HG02840 (cell line): ENCODE results near the gene GTF3C5.
"Not testable (repeated sequence)": the region's sequence is repeated elsewhere in the genome, so short reads cannot be mapped to it uniquely, and the experiment has no call there.

ENCODE experiments used
- ATAC-seq: cut with Tn5 transposase; IDR thresholded peaks from one replicate; pipeline ENCODE4 v1.9.1; 2021; ENCODE audit warnings: mild to moderate bottlenecking, moderate library complexity, moderate number of reproducible peaks; ENCODE audit not compliant: unreplicated experiment, low FRiP score

GTF3C5 gene

DNA sequence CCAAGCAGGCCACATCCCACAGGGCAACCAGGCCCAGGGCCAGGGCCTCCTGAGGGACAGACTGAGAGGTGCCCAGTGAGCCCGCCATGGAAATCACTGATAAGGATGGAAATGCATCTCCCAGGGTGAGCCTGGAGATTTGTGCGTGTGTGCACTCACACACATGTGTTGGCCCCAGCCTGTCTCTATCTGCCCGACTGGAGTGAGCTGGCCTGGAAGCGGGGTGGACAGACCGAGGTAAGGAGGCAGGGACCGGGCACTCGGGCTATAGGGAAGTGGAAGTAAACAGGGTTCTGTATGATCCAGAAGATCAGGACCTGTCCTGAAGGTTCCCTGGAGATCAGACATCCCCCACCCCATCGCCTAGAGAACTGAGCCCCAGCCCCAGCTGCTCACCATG, 34.9 kb upstream of the GTF3C5 start:
- ATAC-seq: no peak

GRCh38 chr9:132996526-132996925, 34.3 kb upstream of the GTF3C5 start:
- ATAC-seq: no peak

GRCh38 chr9:132997591-132997990, 33.2 kb upstream of the GTF3C5 start:
- no peak for ATAC-seq

DNA sequence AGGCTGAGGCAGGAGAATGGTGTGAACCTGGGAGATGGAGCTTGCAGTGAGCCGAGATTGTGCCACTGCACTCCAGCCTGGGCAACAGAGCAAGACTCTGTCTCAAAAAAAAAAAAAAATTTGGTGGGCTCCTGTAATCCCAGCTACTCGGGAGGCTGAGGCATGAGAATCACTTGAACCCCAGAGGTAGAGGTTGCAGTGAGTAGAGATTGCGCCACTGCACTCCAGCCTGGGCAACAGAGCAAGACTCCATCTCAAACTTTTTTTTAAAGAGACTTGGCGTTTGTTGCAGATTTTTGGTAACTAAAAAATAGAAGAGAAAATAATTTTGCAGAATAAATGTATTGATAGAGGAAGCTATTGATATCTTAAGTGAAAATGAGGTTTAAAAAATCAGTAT, 32.6 kb upstream of the GTF3C5 start:
- not testable (repeated sequence) for ATAC-seq

GRCh38 chr9:132998831-132999635, 31.8 kb upstream of the GTF3C5 start:
- no peak for ATAC-seq

DNA sequence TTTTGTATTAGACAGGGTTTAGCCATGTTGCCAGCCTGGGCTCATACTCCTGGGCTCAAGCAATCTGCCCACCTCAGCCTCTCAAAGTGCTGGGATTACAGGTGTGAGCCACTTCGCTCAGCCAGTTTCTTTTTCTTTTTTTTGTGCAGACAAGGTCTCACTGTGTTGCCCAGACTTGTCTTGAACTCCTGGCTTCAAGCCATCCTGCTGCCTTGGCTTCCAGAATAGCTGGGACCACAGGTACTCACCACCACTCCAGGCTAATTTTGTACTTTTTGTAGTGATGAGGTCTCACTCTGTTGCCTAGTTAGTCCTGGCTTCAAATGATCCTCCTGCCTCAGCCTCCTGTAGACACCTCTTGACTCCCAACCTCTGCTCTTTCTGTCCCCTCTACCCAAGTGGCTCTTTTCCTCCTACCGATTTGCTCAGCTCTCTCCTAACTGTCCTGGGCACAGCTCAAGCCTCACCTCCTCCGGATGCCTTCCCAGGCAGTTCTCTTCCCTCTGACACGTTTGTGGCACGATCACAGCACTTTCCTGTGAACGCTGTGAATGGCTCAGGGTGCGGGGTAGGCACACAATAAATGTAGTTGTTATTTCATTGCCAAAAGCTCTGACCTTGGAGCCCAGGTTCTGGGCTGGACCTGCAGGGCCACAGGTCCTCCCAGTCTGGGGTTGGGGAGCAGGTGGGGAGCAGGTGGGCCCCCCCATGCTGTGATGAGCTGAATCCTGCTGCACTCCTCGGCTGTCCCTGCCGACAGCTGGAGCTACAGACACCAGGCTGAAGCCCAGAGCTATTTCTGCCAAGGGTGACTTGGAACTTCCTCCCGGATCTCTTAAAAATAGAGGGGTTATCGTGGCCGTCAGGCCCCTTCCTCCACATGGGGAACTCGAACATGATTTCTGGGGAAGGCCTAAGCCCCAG, 28.4 kb upstream of the GTF3C5 start:
- no peak for ATAC-seq

DNA sequence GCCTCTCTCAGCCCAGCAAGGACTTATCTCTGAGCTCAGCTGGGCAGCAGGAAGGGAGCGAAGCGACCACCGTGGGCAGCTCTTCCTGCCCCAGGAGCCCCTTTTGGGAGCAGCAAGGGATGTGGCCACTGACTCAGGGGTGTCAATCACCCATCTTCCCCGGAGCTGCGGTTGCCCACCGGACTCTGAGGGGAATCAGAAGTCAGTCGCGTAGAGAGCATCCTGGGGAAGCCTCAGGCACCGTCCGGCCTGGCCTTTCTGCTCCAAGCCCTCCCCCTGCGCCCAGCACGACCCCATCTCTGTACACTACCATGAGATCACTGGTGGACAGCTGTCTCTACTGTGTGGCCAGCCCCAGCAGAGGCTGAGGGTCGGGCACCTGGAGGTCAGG, 27.7 kb upstream of the GTF3C5 start:
- ATAC-seq: no peak

GRCh38 chr9:133003671-133004090, 27.1 kb upstream of the GTF3C5 start:
- no peak for ATAC-seq

DNA sequence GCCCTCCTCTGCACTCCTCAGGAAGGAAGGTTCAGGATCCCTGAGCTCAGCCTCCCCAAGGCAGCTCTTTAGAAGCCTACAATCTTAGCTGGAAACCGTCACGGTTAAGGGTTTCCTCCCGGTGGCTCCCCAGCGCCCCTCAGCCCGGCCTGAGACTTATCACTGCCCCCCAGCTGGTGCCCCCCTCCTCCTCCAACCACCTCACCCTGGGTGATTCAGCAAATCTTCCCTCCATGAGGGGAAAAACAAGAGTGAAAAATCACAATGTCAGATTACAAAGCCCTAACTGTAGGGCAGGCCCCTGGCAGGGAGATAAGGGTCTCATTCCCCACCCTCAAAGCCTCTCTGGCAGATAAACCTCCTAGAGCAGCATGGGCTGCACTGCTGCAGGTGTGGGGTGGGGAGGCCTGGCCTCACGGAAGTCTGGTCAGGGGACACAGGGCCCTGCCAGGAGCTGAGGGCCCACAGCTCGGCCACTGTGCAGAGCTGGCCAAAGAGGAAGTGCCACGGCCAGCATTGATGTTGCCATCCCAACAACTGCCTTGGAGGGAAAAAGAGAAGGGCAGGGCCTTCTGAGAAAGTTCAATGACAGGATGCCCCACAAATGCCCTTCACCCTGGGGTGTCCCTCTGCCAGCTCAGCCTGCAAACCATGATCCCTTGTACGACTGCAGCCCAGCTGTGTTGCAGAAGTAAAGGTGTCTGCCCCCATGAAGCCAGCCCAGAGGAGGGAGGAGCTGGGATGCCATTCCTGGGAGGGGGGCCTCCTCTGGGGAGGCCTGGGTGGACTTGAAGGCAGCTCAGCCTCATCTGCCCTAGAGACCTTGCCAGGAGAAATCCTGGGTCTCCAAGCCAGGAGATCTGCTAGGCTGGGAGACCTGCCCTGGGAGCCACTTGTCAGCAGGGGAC, 26.5 kb upstream of the GTF3C5 start:
- ATAC-seq: no peak

GRCh38 chr9:133004999-133005760, 25.6 kb upstream of the GTF3C5 start:
- ATAC-seq: no peak

DNA sequence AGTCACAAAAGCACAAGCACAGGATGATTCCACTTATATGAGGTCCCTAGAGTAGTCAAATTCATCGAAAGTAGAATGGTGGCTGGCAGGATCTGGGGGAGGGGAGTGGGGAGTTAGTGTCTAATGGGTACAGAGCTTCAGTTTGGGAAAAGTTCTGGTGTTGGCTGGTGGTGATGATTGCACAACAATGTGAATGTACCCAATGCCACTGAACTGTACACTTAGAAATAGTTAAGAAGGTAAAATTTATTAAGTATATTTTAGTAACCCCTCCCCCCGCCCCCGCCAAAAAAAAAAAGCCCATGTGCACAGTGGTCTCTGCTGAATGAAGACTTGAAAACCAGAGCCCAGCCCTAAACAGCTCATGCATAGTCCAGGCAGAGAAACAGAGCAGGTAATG, 24.8 kb upstream of the GTF3C5 start:
- no peak for ATAC-seq

GRCh38 chr9:133006731-133007352, 24.0 kb upstream of the GTF3C5 start:
- ATAC-seq: no peak

DNA sequence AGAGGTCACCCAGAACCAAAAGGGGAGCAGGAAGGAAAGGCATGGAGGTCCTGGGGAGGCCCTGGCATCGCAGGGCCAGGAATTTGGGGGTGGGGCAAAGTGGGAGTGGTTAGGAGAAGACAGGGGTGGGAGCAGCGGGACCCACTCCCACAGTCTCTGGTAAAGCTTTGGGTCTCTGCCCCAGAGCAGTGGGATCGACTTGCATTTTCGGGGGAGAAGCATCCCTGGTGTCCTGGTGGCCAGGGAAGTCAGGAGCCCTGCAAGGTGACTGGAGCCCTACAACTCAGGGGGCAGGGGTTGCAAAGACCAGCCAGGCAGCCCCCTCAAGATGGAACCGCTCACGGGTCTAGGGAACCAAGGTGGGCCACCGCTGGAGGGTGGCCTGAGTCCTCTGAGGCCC, 22.4 kb upstream of the GTF3C5 start:
- no peak for ATAC-seq

DNA sequence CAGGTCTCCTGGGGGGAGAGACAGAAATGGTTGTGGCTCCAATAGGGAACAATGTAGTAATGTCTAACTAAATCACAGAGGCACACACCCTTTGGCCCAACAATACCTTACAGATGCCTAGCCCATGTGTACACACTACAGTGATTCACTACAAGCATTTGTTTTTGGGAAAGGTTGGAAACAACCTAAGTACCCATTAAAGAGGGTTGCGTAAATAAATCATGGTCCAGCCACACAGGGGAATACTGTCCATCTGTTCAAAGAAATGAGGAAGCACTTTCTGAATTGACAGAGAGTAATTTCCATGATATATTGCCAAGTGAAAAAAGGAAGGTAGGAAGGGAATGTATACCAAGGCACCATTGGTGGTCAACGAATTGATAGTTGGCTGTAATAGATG, 22.0 kb upstream of the GTF3C5 start:
- ATAC-seq: no peak

DNA sequence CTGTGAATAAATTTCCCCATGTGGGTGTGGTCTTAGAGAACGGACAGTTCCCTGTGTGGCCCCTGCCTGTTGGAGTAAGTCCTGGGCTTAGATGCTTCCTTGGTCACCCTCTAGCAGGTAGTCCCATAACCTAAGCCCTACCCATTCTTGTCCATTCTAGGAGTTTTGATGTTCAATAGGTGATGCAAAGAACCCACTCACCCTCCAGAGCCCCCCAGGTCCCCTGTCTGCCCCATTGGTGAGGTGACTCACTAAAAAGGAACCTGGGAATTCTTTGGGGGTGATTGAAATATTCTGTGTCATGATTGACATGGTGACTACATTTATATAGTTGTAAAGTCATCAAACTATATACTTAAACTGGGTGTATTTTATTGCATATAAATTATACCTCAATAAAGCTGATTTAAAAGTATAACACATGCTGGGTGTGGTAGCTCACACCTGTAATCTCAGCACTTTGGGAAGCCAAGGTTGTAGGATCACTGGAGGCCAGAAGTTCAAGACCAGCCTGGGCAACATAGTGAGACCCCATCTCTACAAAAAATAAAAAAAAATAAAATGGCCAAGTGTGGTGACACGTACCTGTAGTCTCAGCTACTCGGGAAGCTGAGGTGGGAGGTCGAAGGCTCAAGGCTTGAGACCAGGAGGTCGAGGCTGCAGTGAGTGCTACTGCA, 20.8 kb upstream of the GTF3C5 start:
- no peak for ATAC-seq

DNA sequence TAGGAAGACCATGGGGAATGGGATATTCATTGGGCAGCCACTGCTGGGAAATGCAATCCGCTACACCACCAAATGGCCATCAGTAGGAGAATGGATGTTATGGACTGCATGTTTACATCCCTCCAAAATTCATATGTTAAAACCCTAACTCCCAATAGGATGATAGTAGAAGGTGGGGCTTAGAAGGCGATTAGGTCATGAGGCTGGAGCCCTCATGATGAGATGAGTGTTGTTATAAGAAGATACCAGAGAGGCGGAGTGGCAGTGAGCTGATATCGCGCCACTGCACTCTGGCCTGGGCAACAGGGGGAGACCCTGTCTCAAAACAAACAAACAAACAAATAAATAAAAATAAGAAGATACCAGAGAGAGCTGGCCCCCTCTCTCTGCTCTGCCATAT, 16.1 kb upstream of the GTF3C5 start:
- ATAC-seq: no peak

GRCh38 chr9:133023117-133023890, 7.5 kb upstream of the GTF3C5 start:
- no peak for ATAC-seq

DNA sequence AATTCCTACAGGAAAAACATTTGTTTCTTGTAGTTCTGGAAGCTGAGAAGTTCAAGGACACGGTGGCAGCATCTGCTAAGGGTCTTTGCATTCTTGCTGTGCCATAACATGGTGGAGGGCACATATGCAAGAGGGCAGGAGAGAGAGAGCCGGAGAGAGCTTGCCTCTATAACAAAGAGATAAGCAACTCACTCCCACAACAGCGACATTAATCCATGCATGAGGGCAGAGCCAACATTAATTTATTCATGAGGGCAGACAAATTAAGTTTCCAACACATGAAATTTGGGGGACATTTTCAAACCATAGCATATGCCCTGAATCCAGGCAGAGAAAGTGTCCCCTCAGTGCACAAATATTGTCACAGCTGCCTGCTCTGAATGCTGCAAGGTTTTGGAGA, 4.4 kb upstream of the GTF3C5 start:
- no peak for ATAC-seq
